ENCODE results near the gene ANK2. TPM values are rescaled to one million over a fixed set of nuclear protein-coding genes. Genes with fewer than 3 reads are reported as not detected.

Gene ANK2
- total RNA-seq, 4 donors from 2014 or later = 74.2 to 127 (median 87.5) TPM

DNA sequence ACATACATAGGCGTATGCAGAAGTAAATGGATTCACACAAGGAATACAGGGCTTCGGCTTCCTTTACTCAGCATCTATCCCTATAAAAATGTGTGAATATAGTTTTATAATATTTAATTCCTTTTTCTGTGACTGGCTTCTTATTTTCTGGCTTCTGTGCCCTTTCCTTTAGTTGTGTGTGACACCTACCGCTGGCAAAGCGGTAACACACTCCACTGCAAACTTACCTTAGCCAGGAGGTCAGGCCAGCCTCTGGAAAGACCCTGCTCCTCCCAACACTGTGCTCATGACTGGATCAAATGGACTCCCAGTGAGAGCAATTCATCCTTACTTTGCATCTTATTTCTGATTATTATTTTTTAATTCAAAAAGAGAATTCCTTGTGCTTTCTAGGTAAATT lies 244.2 kb downstream of the ANK2 start:
- intact Hi-C loops (cut with DNase I; ENCODE audit: low total_unique reads) (no loop called here), in situ Hi-C loops (cut with MboI; ENCODE audit: low sequenced_read_pairs in 4 of 4) (loop anchor here in 2 of 4 donors (25.0 kb wide), 1 partner anchor 181 kb away; no protein-coding TSS in a partner anchor)
- DNase-seq (no peak), ATAC-seq (no peak)
- H3K27me3 ChIP-seq = no peaks in the 10 kb centered on the region
- no peaks in the 10 kb centered on the region for H3K9me3 ChIP-seq
- TF ChIP-seq, protein P1, sequence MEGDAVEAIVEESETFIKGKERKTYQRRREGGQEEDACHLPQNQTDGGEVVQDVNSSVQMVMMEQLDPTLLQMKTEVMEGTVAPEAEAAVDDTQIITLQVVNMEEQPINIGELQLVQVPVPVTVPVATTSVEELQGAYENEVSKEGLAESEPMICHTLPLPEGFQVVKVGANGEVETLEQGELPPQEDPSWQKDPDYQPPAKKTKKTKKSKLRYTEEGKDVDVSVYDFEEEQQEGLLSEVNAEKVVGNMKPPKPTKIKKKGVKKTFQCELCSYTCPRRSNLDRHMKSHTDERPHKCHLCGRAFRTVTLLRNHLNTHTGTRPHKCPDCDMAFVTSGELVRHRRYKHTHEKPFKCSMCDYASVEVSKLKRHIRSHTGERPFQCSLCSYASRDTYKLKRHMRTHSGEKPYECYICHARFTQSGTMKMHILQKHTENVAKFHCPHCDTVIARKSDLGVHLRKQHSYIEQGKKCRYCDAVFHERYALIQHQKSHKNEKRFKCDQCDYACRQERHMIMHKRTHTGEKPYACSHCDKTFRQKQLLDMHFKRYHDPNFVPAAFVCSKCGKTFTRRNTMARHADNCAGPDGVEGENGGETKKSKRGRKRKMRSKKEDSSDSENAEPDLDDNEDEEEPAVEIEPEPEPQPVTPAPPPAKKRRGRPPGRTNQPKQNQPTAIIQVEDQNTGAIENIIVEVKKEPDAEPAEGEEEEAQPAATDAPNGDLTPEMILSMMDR (IDR thresholded peaks at IDR 0.05 in 4 of 5, conservative IDR thresholded peaks at IDR 0.05 in 1 of 5) = no peak
- TF ChIP-seq POLR2A (IDR thresholded peaks at IDR 0.05) = no peak
- no peaks in the 10 kb centered on the region for H3K4me1 ChIP-seq
- H3K4me3 ChIP-seq = peak overlapping the region in 2 of 4 donors; percentile 3 to 24
- peak overlapping the region; percentile 5 to 54 (median 32) for H3K27ac ChIP-seq
- H3K36me3 ChIP-seq = peaks cover 0 to under 1% of the 10 kb centered on the region in 2 donors

DNA sequence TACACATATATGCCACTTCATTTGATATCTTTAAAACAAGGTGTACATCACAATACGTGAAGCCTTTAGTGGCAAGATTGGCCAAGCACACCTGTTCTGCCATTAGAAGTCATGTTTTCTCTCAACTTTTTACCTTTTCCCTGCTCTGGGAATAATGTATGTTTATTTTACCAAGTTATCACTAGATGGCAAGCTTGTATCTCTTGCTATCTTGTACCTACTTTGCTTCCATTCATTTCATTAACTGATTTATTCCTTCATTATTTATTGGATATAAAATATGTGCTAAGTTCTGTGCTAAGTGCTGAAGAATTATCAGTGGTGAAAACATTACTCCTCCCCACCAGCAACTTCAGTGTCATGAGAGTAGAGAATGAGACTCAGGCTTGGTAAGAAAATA lies 245.5 kb downstream of the ANK2 start:
- DNase-seq (no peak), ATAC-seq (no peak)
- Histone ChIP-seq H3K27ac (no peak overlapping the region), H3K9me3 (no peaks in the 10 kb centered on the region), H3K4me1 (no peaks in the 10 kb centered on the region), H3K4me3 (no peak overlapping the region), H3K36me3 (no peaks in the 10 kb centered on the region), H3K27me3 (no peaks in the 10 kb centered on the region)
- no peak for TF ChIP-seq POLR2A (IDR thresholded peaks at IDR 0.05)
- TF ChIP-seq, protein P1 (IDR thresholded peaks at IDR 0.05 in 4 of 5, conservative IDR thresholded peaks at IDR 0.05 in 1 of 5) = no peak
- intact Hi-C loops (cut with DNase I; ENCODE audit: low total_unique reads) = no loop called here
- in situ Hi-C loops (cut with MboI; ENCODE audit: low sequenced_read_pairs in 4 of 4) = loop anchor here in 2 of 4 donors (25.0 kb wide), 1 partner anchor 183 kb away; no protein-coding TSS in a partner anchor

DNA sequence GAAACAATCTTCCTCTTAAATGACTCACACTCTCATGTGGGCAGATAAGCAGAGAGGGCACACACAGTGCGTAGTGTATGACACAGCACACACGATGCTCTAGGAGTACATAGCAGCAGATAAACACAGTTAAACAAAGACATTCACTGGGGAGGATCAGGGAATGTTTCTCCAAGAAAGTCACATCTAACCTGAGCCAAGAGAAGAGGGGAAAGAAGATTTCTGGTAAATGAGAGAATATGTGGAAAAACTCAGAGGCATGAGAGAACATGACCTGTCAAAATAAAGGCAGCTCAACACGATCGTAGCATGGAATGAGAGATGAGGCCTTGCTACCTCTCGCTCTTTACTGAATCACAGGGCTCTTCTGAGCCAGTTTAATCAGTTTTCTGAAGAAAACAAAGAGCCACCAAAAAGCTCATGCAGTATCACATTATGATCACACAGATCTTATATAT lies 251.0 kb downstream of the ANK2 start:
- peak; percentile 56 to 66 for ATAC-seq
- TF ChIP-seq POLR2A (IDR thresholded peaks at IDR 0.05) = peak in 1 of 2 donors; percentile 35
- TF ChIP-seq, protein P1 (IDR thresholded peaks at IDR 0.05 in 4 of 5, conservative IDR thresholded peaks at IDR 0.05 in 1 of 5) = no peak
- H3K9me3 ChIP-seq = no peaks in the 10 kb centered on the region
- peak overlapping the region in 3 of 4 donors; percentile 4 to 33 (median 16) for H3K27ac ChIP-seq
- no peak for DNase-seq
- no peak overlapping the region for H3K4me3 ChIP-seq
- no peaks in the 10 kb centered on the region for H3K27me3 ChIP-seq
- no peaks in the 10 kb centered on the region for H3K4me1 ChIP-seq
- in situ Hi-C loops (cut with MboI; ENCODE audit: low sequenced_read_pairs in 4 of 4) = no loop called here
- intact Hi-C loops (cut with DNase I; ENCODE audit: low total_unique reads) = no loop called here
- peaks cover 0 to 4% of the 10 kb centered on the region in 2 donors for H3K36me3 ChIP-seq

DNA sequence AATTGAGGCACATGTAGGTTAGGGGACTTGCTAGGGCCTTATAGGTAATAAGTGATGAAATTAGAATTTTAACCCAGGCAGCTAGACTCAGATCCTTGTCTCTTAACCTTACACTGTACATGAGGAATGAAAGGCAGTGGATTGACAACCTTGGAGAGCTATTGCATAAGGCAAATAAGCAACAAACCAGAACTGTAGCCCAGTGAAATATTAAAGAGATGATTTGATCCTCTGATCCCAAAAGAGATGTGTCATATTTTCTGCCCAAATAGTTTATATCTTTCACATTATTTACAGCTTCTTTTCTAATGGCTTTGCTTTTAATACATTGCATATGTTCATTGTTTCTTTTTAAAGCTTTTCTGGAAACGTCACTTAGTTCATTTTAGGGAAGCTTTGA lies 252.6 kb downstream of the ANK2 start:
- Histone ChIP-seq H3K9me3 (no peaks in the 10 kb centered on the region), H3K4me1 (no peaks in the 10 kb centered on the region), H3K27ac (no peak overlapping the region), H3K36me3 (peaks cover 0 to 4% of the 10 kb centered on the region in 2 donors), H3K27me3 (no peaks in the 10 kb centered on the region), H3K4me3 (no peak overlapping the region)
- ATAC-seq = no peak
- TF ChIP-seq, protein P1 (IDR thresholded peaks at IDR 0.05 in 4 of 5, conservative IDR thresholded peaks at IDR 0.05 in 1 of 5) = no peak
- TF ChIP-seq POLR2A (IDR thresholded peaks at IDR 0.05) = no peak
- DNase-seq = no peak
- intact Hi-C loops (cut with DNase I; ENCODE audit: low total_unique reads) (no loop called here), in situ Hi-C loops (cut with MboI; ENCODE audit: low sequenced_read_pairs in 4 of 4) (no loop called here)

DNA sequence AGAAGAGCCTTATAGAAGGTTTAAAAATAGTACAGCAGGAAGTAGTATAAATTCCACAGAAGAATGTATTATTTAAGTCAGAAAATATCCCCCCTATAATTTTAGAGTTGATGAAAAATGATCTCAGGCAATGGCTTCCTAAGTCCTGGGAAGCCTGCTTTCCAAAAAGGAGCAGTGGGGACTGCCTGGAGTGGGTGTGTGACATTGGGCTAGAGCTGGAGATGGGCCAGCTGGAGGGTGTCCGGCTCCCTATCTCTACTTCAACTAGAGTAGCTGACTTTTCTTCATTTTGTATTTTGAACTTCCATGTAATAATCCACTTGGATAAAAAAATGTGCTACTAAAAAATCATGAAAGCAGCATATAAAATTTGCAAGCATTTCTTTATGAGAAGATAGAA lies 253.9 kb downstream of the ANK2 start:
- intact Hi-C loops (cut with DNase I; ENCODE audit: low total_unique reads) = no loop called here
- DNase-seq (no peak), ATAC-seq (no peak)
- no peaks in the 10 kb centered on the region for H3K9me3 ChIP-seq
- in situ Hi-C loops (cut with MboI; ENCODE audit: low sequenced_read_pairs in 4 of 4) = no loop called here
- H3K4me3 ChIP-seq = no peak overlapping the region
- no peak overlapping the region for H3K27ac ChIP-seq
- H3K36me3 ChIP-seq = peaks cover 0 to 4% of the 10 kb centered on the region in 2 donors
- TF ChIP-seq, protein P1 (IDR thresholded peaks at IDR 0.05 in 4 of 5, conservative IDR thresholded peaks at IDR 0.05 in 1 of 5) = no peak
- no peak for TF ChIP-seq POLR2A (IDR thresholded peaks at IDR 0.05)
- H3K4me1 ChIP-seq = no peaks in the 10 kb centered on the region
- no peaks in the 10 kb centered on the region for H3K27me3 ChIP-seq
